HepG2 (cell line): ENCODE results near the gene SCGB1D4. TPM values are rescaled to one million over a fixed set of nuclear protein-coding genes. Genes with fewer than 3 reads are reported as not detected.
A peak's percentile ranks its signal among the peaks of the same experiment; 100 is the strongest.

Experiments
- CEBPB ChIP-seq: IDR thresholded peaks from 2 replicates; pipeline ENCODE4 v1.6.1; 2011; ENCODE audit warnings: low read depth, low read length, improper control_type of control experiment, borderline replicate concordance
- CREB1 ChIP-seq, 2 experiments: fragments of 450-650 bp in 1 of 2; IDR thresholded peaks; 2 replicates each; pipeline ENCODE4 v1.6.1; 2016 to 2017; ENCODE audit warnings: control low read depth in 1 of 2, mild to moderate bottlenecking in 1 of 2, missing compliant biosample characterization in 1 of 2, missing genetic modification characterization in 1 of 2
- ESRRA ChIP-seq: sonication (generic); formaldehyde crosslinking; IDR thresholded peaks from 2 replicates; pipeline ENCODE4 v1.5.1; 2020; ENCODE audit warnings: mild to moderate bottlenecking, low read depth, missing genetic modification reagents
- GATAD1 ChIP-seq: IDR thresholded peaks from 2 replicates; pipeline ENCODE4 v1.6.1; 2016; ENCODE audit warnings: missing genetic modification reagents, missing compliant biosample characterization
- GFI1 ChIP-seq: sonication (generic); formaldehyde crosslinking; IDR thresholded peaks from 2 replicates; pipeline ENCODE4 v1.5.0; 2020; ENCODE audit warnings: missing genetic modification reagents, mild to moderate bottlenecking, borderline replicate concordance
- KAT7 ChIP-seq: IDR thresholded peaks from 2 replicates; pipeline ENCODE4 v1.6.1; 2018; ENCODE audit warnings: borderline replicate concordance, missing compliant biosample characterization
- KLF11 ChIP-seq: IDR thresholded peaks from 2 replicates; pipeline ENCODE4 v1.6.1; 2016; ENCODE audit warnings: missing compliant biosample characterization
- MIER2 ChIP-seq: IDR thresholded peaks from 2 replicates; pipeline ENCODE4 v1.6.1; 2016; ENCODE audit warnings: missing biosample characterization, missing genetic modification reagents
- MIER3 ChIP-seq: IDR thresholded peaks from 2 replicates; pipeline ENCODE4 v1.6.1; 2016; ENCODE audit warnings: missing compliant biosample characterization, borderline replicate concordance
- RBAK ChIP-seq: sonication (generic); formaldehyde crosslinking; IDR thresholded peaks from 2 replicates; pipeline ENCODE4 v1.5.1; 2020; ENCODE audit warnings: mild to moderate bottlenecking, missing genetic modification reagents
- SOX6 ChIP-seq, 2 experiments: fragments of 450-650 bp in 1 of 2; sonication (generic) in 1 of 2; formaldehyde crosslinking in 1 of 2; IDR thresholded peaks; 2 replicates each; pipeline versions ENCODE4 v1.4.0 to v1.6.1; 2017 to 2020; ENCODE audit warnings: antibody characterized with exemption in 1 of 2, mild to moderate bottlenecking in 1 of 2, missing genetic modification reagents in 1 of 2
- TBX3 ChIP-seq: fragments of 450-650 bp; IDR thresholded peaks from 2 replicates; pipeline ENCODE4 v1.6.1; 2017; ENCODE audit warnings: antibody characterized with exemption, mild to moderate bottlenecking, inconsistent platforms, borderline replicate concordance
- TCF7 ChIP-seq: sonication (generic); IDR thresholded peaks from 2 replicates; pipeline ENCODE4 v1.6.1; 2016; ENCODE audit warnings: antibody characterized with exemption, low read depth
- THAP11 ChIP-seq: IDR thresholded peaks from 2 replicates; pipeline ENCODE4 v1.6.1; 2016; ENCODE audit warnings: missing biosample characterization, missing genetic modification reagents
- TRIM24 ChIP-seq: sonication (generic); formaldehyde crosslinking; IDR thresholded peaks from 2 replicates; pipeline ENCODE4 v1.8.0; 2022; ENCODE audit warnings: mild to moderate bottlenecking, missing genetic modification reagents
- ZFY ChIP-seq: sonication (generic); formaldehyde crosslinking; IDR thresholded peaks from 2 replicates; pipeline ENCODE4 v1.4.0; 2020; ENCODE audit warnings: missing genetic modification reagents
- ZKSCAN5 ChIP-seq: sonication (generic); formaldehyde crosslinking; IDR thresholded peaks from 2 replicates; pipeline ENCODE4 v1.5.1; 2020; ENCODE audit warnings: mild to moderate bottlenecking, missing genetic modification reagents
- ZKSCAN8 ChIP-seq: IDR thresholded peaks from 2 replicates; pipeline ENCODE4 v1.6.1; 2016; ENCODE audit warnings: borderline replicate concordance, missing genetic modification reagents, missing compliant biosample characterization
- ZNF331 ChIP-seq: sonication (generic); formaldehyde crosslinking; IDR thresholded peaks from 2 replicates; pipeline ENCODE4 v1.4.0; 2020; ENCODE audit warnings: missing genetic modification reagents
- ZNF556 ChIP-seq: sonication (generic); formaldehyde crosslinking; IDR thresholded peaks from 2 replicates; pipeline ENCODE4 v1.4.0; 2020; ENCODE audit warnings: mild to moderate bottlenecking, missing genetic modification reagents, borderline replicate concordance
- ZNF598 ChIP-seq: sonication (generic); formaldehyde crosslinking; IDR thresholded peaks from 2 replicates; pipeline ENCODE4 v1.5.1; 2020; ENCODE audit warnings: mild to moderate bottlenecking, missing genetic modification reagents, borderline replicate concordance
- ZNF614 ChIP-seq: IDR thresholded peaks from 2 replicates; pipeline ENCODE4 v1.6.1; 2018; ENCODE audit warnings: missing biosample characterization, missing genetic modification reagents, inconsistent platforms, borderline replicate concordance
- ZNF644 ChIP-seq: IDR thresholded peaks from 2 replicates; pipeline ENCODE4 v1.6.1; 2016; ENCODE audit warnings: low read depth
- polyA plus RNA-seq, 8 experiments: library from polyadenylated mRNA; depleted of rRNA in 3 of 8; stranded (reverse) in 7 of 8; unstranded in 1 of 8; fragments of >200 nt; fragmentation: Illumina TruSeq in 4 of 8; extraction: Trizol in 4 of 8; gene quantifications; 2 replicates each; pipeline versions ENCODE4 v1.2.1 to v1.2.3, GENCODE V29; 2011 to 2016; ENCODE audit warnings: low read depth in 4 of 8, missing spikeins in 1 of 8, mixed read lengths in 1 of 8; ENCODE audit not compliant: insufficient read depth in 1 of 8
- total RNA-seq, 5 experiments: library from RNA; depleted of rRNA; stranded (reverse); fragments of >200 nt; fragmentation: Illumina TruSeq; extraction: Trizol; gene quantifications; 2 replicates each; pipeline ENCODE4 v1.2.3, GENCODE V29; 2016; ENCODE audit warnings: low read depth in 1 of 5
- TF ChIP-seq, protein P1 (sequence below): IDR thresholded peaks from 2 replicates; pipeline ENCODE4 v1.4.0; 2020; ENCODE audit warnings: mild to moderate bottlenecking, missing genetic modification reagents
- TF ChIP-seq, protein P2 (sequence below): sonication (generic); formaldehyde crosslinking; conservative IDR thresholded peaks from 2 replicates; pipeline ENCODE4 v1.8.0; 2022; ENCODE audit warnings: mild to moderate bottlenecking, moderate library complexity, missing genetic modification reagents

Gene SCGB1D4
- total and polyA plus RNA-seq, 2 of the 13 experiments (the other 11 are each of a cell fraction or from before 2014, with no cell fraction given) = not detected

DNA sequence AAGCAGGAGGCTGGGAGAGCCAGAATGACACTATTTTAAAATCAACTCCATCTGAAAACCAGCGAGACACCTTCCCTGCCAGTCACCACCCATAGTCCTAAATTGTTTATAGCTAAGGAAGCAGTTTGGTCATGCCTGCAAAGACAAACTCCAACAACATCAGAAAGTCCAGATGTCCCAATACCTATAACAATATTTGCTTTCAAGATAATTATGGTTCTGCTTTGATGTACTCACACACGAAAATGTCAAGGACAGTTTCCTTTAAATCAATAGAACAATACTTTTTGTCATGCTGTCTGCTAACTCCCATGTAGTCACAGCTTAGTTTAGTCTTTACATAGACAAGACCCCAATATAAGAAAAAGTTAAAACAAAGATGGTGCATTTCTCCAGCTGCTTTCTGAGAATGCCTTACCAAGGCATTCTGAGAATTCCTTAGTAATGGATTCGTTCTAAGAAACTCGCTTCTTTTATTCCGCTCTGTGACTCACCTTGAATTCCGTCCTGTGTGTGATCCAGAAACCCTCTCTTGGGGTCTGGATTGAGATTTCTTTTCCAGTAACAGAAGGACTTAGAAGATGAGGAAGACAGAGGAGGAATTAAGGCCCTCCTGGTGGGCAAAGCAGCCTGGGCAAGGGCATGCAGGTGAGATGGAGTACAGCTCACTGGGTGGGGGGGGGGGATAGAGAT lies 38.5 kb downstream of the SCGB1D4 start (continued):
- TF ChIP-seq ZNF644 (CRISPR knock-in tag) (0 out of 2 replicates have a peak, but pooled peaks have one; percentile 30), KLF11 (CRISPR knock-in tag) (no peak), ZFY (no peak), SOX6 (IDR thresholded peaks at IDR 0.05) (no peak), SOX6 (CRISPR knock-in tag; IDR thresholded peaks at IDR 0.05) (peak; percentile 99), ZNF598 (CRISPR knock-in tag) (no peak), ZNF331 (CRISPR knock-in tag) (peak; percentile 88; the same call in 1 of the 2 replicates), TRIM24 (CRISPR knock-in tag) (peak; percentile 69; the same call in 1 of the 2 replicates), KAT7 (CRISPR knock-in tag) (no peak), THAP11 (peak; percentile 72), MIER2 (CRISPR knock-in tag) (peak; percentile 88), ZNF556 (CRISPR knock-in tag) (peak; percentile 40; the same call in 1 of the 2 replicates), MIER3 (peak; percentile 91; the same call in 1 of the 2 replicates), TCF7 (peak; percentile 97), GATAD1 (CRISPR knock-in tag) (peak; percentile 56; the same call in 1 of the 2 replicates), CEBPB (peak; percentile 90), ZKSCAN8 (CRISPR knock-in tag) (peak; percentile 91; the same call in 1 of the 2 replicates), CREB1 (IDR thresholded peaks at IDR 0.05) (peak; percentile 6; the same call in 1 of the 2 replicates), CREB1 (CRISPR knock-in tag; IDR thresholded peaks at IDR 0.05) (peak; percentile 71), TBX3 (peak; percentile 93), ESRRA (CRISPR knock-in tag) (0 out of 2 replicates have a peak, but pooled peaks have one; percentile 33), ZNF614 (CRISPR knock-in tag) (peak; percentile 87), RBAK (CRISPR knock-in tag) (0 out of 2 replicates have a peak, but pooled peaks have one; percentile 32), ZKSCAN5 (CRISPR knock-in tag) (0 out of 2 replicates have a peak, but pooled peaks have one; percentile 67), GFI1 (CRISPR knock-in tag) (peak; percentile 66; the same call in 1 of the 2 replicates)
- TF ChIP-seq, protein P1, sequence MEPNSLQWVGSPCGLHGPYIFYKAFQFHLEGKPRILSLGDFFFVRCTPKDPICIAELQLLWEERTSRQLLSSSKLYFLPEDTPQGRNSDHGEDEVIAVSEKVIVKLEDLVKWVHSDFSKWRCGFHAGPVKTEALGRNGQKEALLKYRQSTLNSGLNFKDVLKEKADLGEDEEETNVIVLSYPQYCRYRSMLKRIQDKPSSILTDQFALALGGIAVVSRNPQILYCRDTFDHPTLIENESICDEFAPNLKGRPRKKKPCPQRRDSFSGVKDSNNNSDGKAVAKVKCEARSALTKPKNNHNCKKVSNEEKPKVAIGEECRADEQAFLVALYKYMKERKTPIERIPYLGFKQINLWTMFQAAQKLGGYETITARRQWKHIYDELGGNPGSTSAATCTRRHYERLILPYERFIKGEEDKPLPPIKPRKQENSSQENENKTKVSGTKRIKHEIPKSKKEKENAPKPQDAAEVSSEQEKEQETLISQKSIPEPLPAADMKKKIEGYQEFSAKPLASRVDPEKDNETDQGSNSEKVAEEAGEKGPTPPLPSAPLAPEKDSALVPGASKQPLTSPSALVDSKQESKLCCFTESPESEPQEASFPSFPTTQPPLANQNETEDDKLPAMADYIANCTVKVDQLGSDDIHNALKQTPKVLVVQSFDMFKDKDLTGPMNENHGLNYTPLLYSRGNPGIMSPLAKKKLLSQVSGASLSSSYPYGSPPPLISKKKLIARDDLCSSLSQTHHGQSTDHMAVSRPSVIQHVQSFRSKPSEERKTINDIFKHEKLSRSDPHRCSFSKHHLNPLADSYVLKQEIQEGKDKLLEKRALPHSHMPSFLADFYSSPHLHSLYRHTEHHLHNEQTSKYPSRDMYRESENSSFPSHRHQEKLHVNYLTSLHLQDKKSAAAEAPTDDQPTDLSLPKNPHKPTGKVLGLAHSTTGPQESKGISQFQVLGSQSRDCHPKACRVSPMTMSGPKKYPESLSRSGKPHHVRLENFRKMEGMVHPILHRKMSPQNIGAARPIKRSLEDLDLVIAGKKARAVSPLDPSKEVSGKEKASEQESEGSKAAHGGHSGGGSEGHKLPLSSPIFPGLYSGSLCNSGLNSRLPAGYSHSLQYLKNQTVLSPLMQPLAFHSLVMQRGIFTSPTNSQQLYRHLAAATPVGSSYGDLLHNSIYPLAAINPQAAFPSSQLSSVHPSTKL (CRISPR knock-in tag) = peak; percentile 100
- TF ChIP-seq, protein P2, sequence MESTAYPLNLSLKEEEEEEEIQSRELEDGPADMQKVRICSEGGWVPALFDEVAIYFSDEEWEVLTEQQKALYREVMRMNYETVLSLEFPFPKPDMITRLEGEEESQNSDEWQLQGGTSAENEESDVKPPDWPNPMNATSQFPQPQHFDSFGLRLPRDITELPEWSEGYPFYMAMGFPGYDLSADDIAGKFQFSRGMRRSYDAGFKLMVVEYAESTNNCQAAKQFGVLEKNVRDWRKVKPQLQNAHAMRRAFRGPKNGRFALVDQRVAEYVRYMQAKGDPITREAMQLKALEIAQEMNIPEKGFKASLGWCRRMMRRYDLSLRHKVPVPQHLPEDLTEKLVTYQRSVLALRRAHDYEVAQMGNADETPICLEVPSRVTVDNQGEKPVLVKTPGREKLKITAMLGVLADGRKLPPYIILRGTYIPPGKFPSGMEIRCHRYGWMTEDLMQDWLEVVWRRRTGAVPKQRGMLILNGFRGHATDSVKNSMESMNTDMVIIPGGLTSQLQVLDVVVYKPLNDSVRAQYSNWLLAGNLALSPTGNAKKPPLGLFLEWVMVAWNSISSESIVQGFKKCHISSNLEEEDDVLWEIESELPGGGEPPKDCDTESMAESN = 0 out of 2 replicates have a peak, but pooled peaks have one; percentile 23
